ENCODE data around the gene ZSCAN5A.

DNA sequence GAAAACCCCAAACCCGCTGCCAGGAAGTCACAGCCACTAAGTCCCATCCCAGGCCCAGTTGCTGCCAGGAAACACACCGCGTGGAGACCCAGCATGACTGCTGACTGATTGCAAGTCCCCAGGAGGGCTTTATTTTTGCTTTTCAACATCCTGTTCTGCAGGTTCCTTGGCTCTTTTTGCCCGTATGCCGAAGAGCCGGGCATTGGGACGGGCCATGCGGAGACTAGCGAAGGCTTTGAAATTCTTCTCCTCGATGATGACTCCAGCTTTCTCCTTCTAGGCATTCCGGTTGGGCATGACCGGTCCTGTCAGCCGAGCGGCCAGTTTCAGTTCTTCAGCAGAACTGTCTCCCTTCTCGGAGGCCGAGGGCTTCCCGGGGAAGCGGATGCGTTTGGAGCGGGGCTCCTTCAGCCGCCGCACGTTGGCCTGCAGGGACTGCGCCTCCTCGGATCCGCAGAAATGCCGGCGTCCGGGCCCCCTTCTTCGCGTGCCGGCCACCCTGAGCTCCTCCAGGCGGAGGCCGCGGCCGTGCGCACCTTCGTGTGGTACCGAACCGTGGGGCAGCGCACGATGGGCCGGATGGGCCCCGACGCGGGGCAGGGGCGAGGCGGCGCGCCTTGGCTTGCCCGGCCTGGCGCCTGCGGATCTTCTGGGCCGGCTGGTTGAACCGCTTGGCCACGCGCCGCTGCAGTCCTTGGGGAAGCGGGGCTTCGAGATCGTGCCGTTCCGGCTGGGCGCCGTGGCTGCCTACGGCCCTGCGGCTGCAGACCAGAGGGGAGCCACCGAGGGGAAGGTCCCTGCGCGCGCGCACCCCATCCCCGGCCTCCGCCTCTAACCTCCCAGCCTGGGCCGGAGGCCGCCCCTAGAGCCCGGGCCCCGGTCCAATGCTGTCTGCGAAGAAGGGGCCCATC is 97.3 kb downstream of the ZSCAN5A start:
- TF ChIP-seq, protein P1, sequence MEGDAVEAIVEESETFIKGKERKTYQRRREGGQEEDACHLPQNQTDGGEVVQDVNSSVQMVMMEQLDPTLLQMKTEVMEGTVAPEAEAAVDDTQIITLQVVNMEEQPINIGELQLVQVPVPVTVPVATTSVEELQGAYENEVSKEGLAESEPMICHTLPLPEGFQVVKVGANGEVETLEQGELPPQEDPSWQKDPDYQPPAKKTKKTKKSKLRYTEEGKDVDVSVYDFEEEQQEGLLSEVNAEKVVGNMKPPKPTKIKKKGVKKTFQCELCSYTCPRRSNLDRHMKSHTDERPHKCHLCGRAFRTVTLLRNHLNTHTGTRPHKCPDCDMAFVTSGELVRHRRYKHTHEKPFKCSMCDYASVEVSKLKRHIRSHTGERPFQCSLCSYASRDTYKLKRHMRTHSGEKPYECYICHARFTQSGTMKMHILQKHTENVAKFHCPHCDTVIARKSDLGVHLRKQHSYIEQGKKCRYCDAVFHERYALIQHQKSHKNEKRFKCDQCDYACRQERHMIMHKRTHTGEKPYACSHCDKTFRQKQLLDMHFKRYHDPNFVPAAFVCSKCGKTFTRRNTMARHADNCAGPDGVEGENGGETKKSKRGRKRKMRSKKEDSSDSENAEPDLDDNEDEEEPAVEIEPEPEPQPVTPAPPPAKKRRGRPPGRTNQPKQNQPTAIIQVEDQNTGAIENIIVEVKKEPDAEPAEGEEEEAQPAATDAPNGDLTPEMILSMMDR (IDR thresholded peaks at IDR 0.05), result no peak
- TF ChIP-seq POLR2A (IDR thresholded peaks at IDR 0.05), result no peak
